ENCODE data around the gene BBLN. TPM values are rescaled to one million over a fixed set of nuclear protein-coding genes. Genes with fewer than 3 reads are reported as not detected.

Gene BBLN
- total RNA-seq (2012; rRNA removed) (25.1 and 27.5 TPM in 2 replicates), polyA plus RNA-seq (2012; rRNA removed) (103 and 146 TPM in 2 replicates), Bru-seq, nascent RNA (percentile 60 among the genes with signal in this experiment), BruChase-seq, experiment 1, labeled RNA remaining after a 6-hour chase (percentile 59 among the genes with signal in this experiment), BruChase-seq, experiment 2, labeled RNA remaining after a 2-hour chase (percentile 59 among the genes with signal in this experiment)
- polyA plus RNA-seq (2012; cell fraction: cytosol; rRNA removed) = 190 and 213 TPM in 2 replicates
- polyA plus RNA-seq (2012; cell fraction: nucleus; rRNA removed; ENCODE audit: low replicate concordance) = 36.9 and 66.7 TPM in 2 replicates
- long read RNA-seq, transcript C9orf16-201 (2 exons, 713 nt) = major isoform, 35 of 42 reads
- long read RNA-seq, partial matches to known transcripts = 0 of 42 reads
- long read RNA-seq, other reads (novel, unspliced or antisense) = 7 of 42 reads

GRCh38 chr9:128159784-128160602 lies at the start of gene BBLN:
BBLN (plus strand) TSS chr9:128160265; CDS start chr9:128160408, 143 bp downstream.
- Histone ChIP-seq H2BK120ac (ENCODE audit: low read depth, low read length) (peak within 1 kb of the TSS; percentile 58), H4K20me1 (ENCODE audit: insufficient read depth, low read length) (peaks cover 11% of the 10 kb centered on the region), H2BK20ac (ENCODE audit: low read depth, low read length) (no peak within 1 kb of the TSS), H2AK9ac (replicated peaks; ENCODE audit: low read depth, low read length, poor library complexity) (peak within 1 kb of the TSS; percentile 88), H2AFZ (replicated peaks; ENCODE audit: low read length, poor library complexity) (peak within 1 kb of the TSS; percentile 95), H3K18ac (ENCODE audit: low read depth, low read length) (peak within 1 kb of the TSS; percentile 65; the same call in 1 of the 2 replicates), H4K8ac (ENCODE audit: low read depth in 2 of 2, low read length in 2 of 2) (peak within 1 kb of the TSS; percentile 73 to 94), H3K4ac (ENCODE audit: low read depth, low read length) (peak within 1 kb of the TSS; percentile 89), H2BK15ac (ENCODE audit: low read depth, low read length) (peak within 1 kb of the TSS; percentile 1; the same call in 1 of the 3 replicates), H2BK5ac (ENCODE audit: low read depth, low read length, poor library complexity, severe bottlenecking) (peak within 1 kb of the TSS; percentile 64), H2AK5ac (ENCODE audit: low read depth, low read length) (peak within 1 kb of the TSS; percentile 68), H3K27ac (ENCODE audit: insufficient read depth, low read length) (peak within 1 kb of the TSS; percentile 70), H3K9me3 (ENCODE audit: control insufficient read depth, insufficient read depth, low read length) (no peaks in the 10 kb centered on the region), H4K5ac (ENCODE audit: low read depth, low read length) (peak within 1 kb of the TSS; percentile 81), H3K56ac (ENCODE audit: extremely low read depth, insufficient read depth, low read length) (peak within 1 kb of the TSS; percentile 43; the same call in 1 of the 2 replicates), H3K14ac (replicated peaks; ENCODE audit: low read depth, low read length) (peak within 1 kb of the TSS; percentile 81), H3K4me3 (ENCODE audit: insufficient read depth, low read depth, low read length) (peak within 1 kb of the TSS; percentile 82), H3K27me3 (ENCODE audit: control insufficient read depth, insufficient read depth, low read length) (0 out of 2 replicates have a peak, but pooled peaks cover 3% of the 10 kb centered on the region), H3K9me1 (ENCODE audit: insufficient read depth, low read length) (peaks cover 5% of the 10 kb centered on the region), H3K79me1 (ENCODE audit: low read depth in 1 of 2, low read length in 2 of 2) (peaks cover 10 to 38% of the 10 kb centered on the region in 2 experiments; a peak in 3 of 4 replicates), H3K23ac (ENCODE audit: low read depth, low read length) (peak within 1 kb of the TSS; percentile 55; the same call in 1 of the 2 replicates), H3K4me2 (ENCODE audit: low read depth, low read length) (peak within 1 kb of the TSS; percentile 95), H3K4me1 (ENCODE audit: control insufficient read depth, insufficient read depth, low read length) (peaks cover 1% of the 10 kb centered on the region; the same call in 1 of the 2 replicates), H3K36me3 (ENCODE audit: control insufficient read depth, insufficient read depth, low read length) (peaks cover 27% of the 10 kb centered on the region), H4K91ac (ENCODE audit: insufficient read depth, low read depth, low read length) (peak within 1 kb of the TSS; percentile 55; the same call in 1 of the 2 replicates), H3K9ac (ENCODE audit: low read depth, low read length) (peak within 1 kb of the TSS; percentile 66)
- TF ChIP-seq RFX5 (IDR thresholded peaks at IDR 0.05; ENCODE audit: low read depth, low read length) = no peak
- TF ChIP-seq MAZ (IDR thresholded peaks at IDR 0.05; ENCODE audit: borderline replicate concordance, low read depth, low read length) = peak; percentile 87; the same call in 1 of the 2 replicates
- TF ChIP-seq NFE2L2 (IDR thresholded peaks at IDR 0.05; ENCODE audit: low read depth, low read length) = no peak
- peak; percentile 72 for TF ChIP-seq POLR2A (IDR thresholded peaks at IDR 0.05; ENCODE audit: low read depth, low read length)
- TF ChIP-seq MXI1 (IDR thresholded peaks at IDR 0.05; ENCODE audit: borderline replicate concordance, low read depth, low read length) = no peak
- 0 out of 2 replicates have a peak, but pooled peaks have one; percentile 4 for TF ChIP-seq USF2 (IDR thresholded peaks at IDR 0.05; ENCODE audit: low read depth, low read length)
- peak; percentile 85 for DNase-seq
- in situ Hi-C loops (cut with MboI; ENCODE audit: low sequenced_read_pairs) = no loop called here
- intact Hi-C loops (cut with micrococcal nuclease) = no loop called here
- no TSS peak for BruUV-seq (replicated peaks)
- peak; percentile 98 for ATAC-seq (ENCODE audit: low read depth)
- CTCF ChIA-PET = interaction anchor here (1.1 kb wide), 1 partner anchor 23 kb away, joined by 3 read pairs; no protein-coding TSS in a partner anchor
- 0% methylated on average over 34 of the region's 77 CpGs; no CpG with 5 or more reads in 1 of the 2 experiments for WGBS, 2 experiments (ENCODE audit: extremely low coverage in 2 of 2, insufficient read length in 1 of 2)
- POLR2A ChIA-PET (ENCODE audit: unreplicated experiment) = interaction anchor here (0.9 kb wide), 1 partner anchor 18 kb away, joined by 3 read pairs; no protein-coding TSS in a partner anchor
- dilution Hi-C loops (cut with HindIII; ENCODE audit: low sequenced_read_pairs, unreplicated experiment) = no loop called here
